Measurements from ENCODE around the gene PGS1. TPM values are rescaled to one million over a fixed set of nuclear protein-coding genes. Genes with fewer than 3 reads are reported as not detected.

PGS1 gene
- total RNA-seq, 1 experiment from 2014 or later = 25.7 TPM

DNA sequence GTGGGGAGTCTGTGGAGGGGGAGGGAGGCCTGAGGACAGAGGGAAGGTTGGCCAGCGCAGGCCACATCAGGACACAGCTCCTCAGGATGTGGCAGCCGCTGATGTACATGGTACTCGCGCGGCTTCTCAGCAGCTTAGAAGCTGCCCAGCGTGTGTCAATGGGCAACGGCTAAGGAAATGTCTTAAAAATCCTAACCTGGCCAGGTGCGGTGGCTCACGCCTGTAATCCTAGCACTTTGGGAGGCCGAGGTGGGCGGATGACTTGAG is 53.2 kb downstream of the PGS1 start:
- H3K27ac Mint-ChIP-seq (ENCODE audit: low read depth, unreplicated experiment) = no peak overlapping the region
- H3K4me1 Mint-ChIP-seq (ENCODE audit: insufficient read depth, unreplicated experiment) = no peaks in the 10 kb centered on the region
- ChIA-PET POLR2A (no interaction called here), CTCF (interaction anchor here (0.6 to 0.9 kb wide), 2 partner anchors 9 to 56 kb away, joined by 3 read pairs; no protein-coding TSS in a partner anchor)
- H3K4me3 Mint-ChIP-seq (ENCODE audit: unreplicated experiment) = no peak overlapping the region
- peaks cover 22% of the 10 kb centered on the region for H3K36me3 Mint-ChIP-seq (ENCODE audit: insufficient read depth, unreplicated experiment)
- no peaks in the 10 kb centered on the region for H3K9me3 Mint-ChIP-seq (ENCODE audit: unreplicated experiment)
- intact Hi-C loops (cut with micrococcal nuclease) = no loop called here
- BruUV-seq (replicated peaks) = no TSS peak
- no peak for DNase-seq (ENCODE audit: unreplicated experiment)
- no peaks in the 10 kb centered on the region for H3K27me3 Mint-ChIP-seq (ENCODE audit: insufficient read depth, unreplicated experiment)
- TF ChIP-seq, protein P1, sequence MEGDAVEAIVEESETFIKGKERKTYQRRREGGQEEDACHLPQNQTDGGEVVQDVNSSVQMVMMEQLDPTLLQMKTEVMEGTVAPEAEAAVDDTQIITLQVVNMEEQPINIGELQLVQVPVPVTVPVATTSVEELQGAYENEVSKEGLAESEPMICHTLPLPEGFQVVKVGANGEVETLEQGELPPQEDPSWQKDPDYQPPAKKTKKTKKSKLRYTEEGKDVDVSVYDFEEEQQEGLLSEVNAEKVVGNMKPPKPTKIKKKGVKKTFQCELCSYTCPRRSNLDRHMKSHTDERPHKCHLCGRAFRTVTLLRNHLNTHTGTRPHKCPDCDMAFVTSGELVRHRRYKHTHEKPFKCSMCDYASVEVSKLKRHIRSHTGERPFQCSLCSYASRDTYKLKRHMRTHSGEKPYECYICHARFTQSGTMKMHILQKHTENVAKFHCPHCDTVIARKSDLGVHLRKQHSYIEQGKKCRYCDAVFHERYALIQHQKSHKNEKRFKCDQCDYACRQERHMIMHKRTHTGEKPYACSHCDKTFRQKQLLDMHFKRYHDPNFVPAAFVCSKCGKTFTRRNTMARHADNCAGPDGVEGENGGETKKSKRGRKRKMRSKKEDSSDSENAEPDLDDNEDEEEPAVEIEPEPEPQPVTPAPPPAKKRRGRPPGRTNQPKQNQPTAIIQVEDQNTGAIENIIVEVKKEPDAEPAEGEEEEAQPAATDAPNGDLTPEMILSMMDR (IDR thresholded peaks at IDR 0.05; ENCODE audit: unreplicated experiment) = no peak

- Mint-ChIP-seq H3K4me1 (ENCODE audit: insufficient read depth, unreplicated experiment) (no peaks in the 10 kb centered on the region), H3K27me3 (ENCODE audit: insufficient read depth, unreplicated experiment) (no peaks in the 10 kb centered on the region), H3K36me3 (ENCODE audit: insufficient read depth, unreplicated experiment) (peaks cover 22% of the 10 kb centered on the region), H3K9me3 (ENCODE audit: unreplicated experiment) (no peaks in the 10 kb centered on the region), H3K4me3 (ENCODE audit: unreplicated experiment) (no peak overlapping the region), H3K27ac (ENCODE audit: low read depth, unreplicated experiment) (no peak overlapping the region)
- BruUV-seq (replicated peaks) = no TSS peak
- TF ChIP-seq, protein P1 (IDR thresholded peaks at IDR 0.05; ENCODE audit: unreplicated experiment) = no peak
- intact Hi-C loops (cut with micrococcal nuclease) = no loop called here
- CTCF ChIA-PET = interaction anchor here (0.5 to 0.9 kb wide), 3 partner anchors 10 to 443 kb away, joined by 3 read pairs; no protein-coding TSS in a partner anchor
- no peak for DNase-seq (ENCODE audit: unreplicated experiment)
- POLR2A ChIA-PET = no interaction called here
Observed at GRCh38 chr17:78432226-78433012, 54.0 kb downstream of the PGS1 start.

DNA sequence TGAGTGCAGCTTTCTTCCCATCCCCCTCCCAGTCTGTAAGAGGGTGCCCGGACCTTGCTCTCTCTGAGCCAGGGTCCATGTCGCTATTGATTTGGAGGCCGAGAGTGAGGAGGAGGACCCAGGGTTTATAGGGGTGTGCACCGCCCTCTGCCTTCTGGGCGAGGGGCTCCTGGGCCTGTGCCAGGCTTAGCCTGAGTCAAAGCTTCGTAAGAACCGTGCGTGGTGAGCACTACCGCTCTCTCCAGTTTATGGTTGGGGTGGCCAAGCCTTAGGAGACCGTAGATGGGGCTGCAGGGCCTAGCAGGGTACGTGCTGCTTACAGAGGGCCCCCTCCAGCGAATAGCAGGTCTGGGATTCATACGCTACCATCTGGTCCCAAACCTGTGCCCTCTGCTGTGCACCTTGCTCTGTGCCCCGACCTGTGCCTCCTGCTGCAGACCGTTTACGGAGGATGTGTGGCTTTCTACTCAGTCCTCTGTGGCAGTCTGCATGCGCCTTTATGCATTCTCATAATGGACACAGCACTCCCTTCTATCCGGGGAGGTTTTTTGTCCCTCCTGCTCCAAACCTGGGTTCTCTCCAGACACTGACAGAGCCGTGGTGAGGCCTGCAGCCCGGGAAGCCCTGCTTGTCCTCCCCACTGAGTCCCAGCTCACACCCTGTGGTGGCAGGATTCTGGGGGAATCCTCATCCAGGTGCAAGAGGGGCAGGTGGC is 54.7 kb downstream of the PGS1 start:
- Mint-ChIP-seq H3K36me3 (ENCODE audit: insufficient read depth, unreplicated experiment) (peaks cover 21% of the 10 kb centered on the region), H3K9me3 (ENCODE audit: unreplicated experiment) (no peaks in the 10 kb centered on the region), H3K4me1 (ENCODE audit: insufficient read depth, unreplicated experiment) (no peaks in the 10 kb centered on the region), H3K27ac (ENCODE audit: low read depth, unreplicated experiment) (no peak overlapping the region), H3K27me3 (ENCODE audit: insufficient read depth, unreplicated experiment) (no peaks in the 10 kb centered on the region), H3K4me3 (ENCODE audit: unreplicated experiment) (no peak overlapping the region)
- intact Hi-C loops (cut with micrococcal nuclease) = no loop called here
- TF ChIP-seq, protein P1 (IDR thresholded peaks at IDR 0.05; ENCODE audit: unreplicated experiment) = no peak
- POLR2A ChIA-PET = no interaction called here
- DNase-seq (ENCODE audit: unreplicated experiment) = no peak
- no TSS peak for BruUV-seq (replicated peaks)
- CTCF ChIA-PET = interaction anchor here (0.5 kb wide), 1 partner anchor 442 kb away, joined by 3 read pairs; no protein-coding TSS in a partner anchor

DNA sequence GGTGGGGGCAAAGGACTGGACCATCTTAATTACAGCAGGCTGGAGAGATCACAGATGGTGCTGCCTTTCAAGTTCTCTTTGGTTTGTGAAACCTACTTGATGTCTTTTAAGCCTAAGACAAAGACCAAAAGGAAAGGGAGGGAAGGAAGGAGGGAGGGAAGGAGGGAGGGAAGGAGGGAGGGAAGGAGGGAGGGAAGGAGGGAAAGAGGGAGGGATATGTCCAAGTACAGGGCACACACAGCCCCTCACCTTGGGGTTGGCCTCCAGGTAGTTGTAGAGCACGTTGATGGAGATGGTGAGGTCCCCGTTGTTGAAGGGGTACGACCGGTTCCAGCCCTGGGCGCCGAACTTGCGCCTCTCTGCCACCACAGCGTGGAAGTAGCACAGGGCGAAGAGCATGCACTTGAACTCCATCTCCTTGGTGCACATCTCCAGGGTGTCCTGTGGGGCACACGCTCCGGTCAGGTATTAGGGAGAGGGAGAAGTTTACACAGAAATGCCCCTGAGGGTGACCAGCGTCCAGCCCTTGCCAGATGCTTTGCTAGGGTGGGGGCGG is 55.4 kb downstream of the PGS1 start:
- no peak overlapping the region for H3K4me3 Mint-ChIP-seq (ENCODE audit: unreplicated experiment)
- TF ChIP-seq, protein P1 (IDR thresholded peaks at IDR 0.05; ENCODE audit: unreplicated experiment) = no peak
- H3K9me3 Mint-ChIP-seq (ENCODE audit: unreplicated experiment) = no peaks in the 10 kb centered on the region
- ChIA-PET POLR2A (no interaction called here), CTCF (interaction anchor here (1.0 kb wide), 1 partner anchor 183 kb away, joined by 3 read pairs; no protein-coding TSS in a partner anchor)
- intact Hi-C loops (cut with micrococcal nuclease) = no loop called here
- no peak overlapping the region for H3K27ac Mint-ChIP-seq (ENCODE audit: low read depth, unreplicated experiment)
- no peaks in the 10 kb centered on the region for H3K4me1 Mint-ChIP-seq (ENCODE audit: insufficient read depth, unreplicated experiment)
- H3K36me3 Mint-ChIP-seq (ENCODE audit: insufficient read depth, unreplicated experiment) = peaks cover 14% of the 10 kb centered on the region
- no peak for DNase-seq (ENCODE audit: unreplicated experiment)
- no TSS peak for BruUV-seq (replicated peaks)
- no peaks in the 10 kb centered on the region for H3K27me3 Mint-ChIP-seq (ENCODE audit: insufficient read depth, unreplicated experiment)
